Stimulated activated CD8-positive, alpha-beta memory T cell treated with anti-CD3 and anti-CD28 coated beads, Interleukin-12 subunit alpha, Interleukin-12 subunit beta, amount 100 ng/mL, for 24 hours (primary cell): ENCODE results near the gene ANKRD52.
"Not testable (repeated sequence)": the region's sequence is repeated elsewhere in the genome, so short reads cannot be mapped to it uniquely, and the experiment has no call there.

Experiments
- DNase-seq: peaks from one replicate; pipeline ENCODE4 v3.0.0-alpha.2; 2020; ENCODE audit errors: extremely low read depth

Gene ANKRD52

GRCh38 chr12:56258068-56258819 lies at the start of gene ANKRD52:
ANKRD52 (minus strand) TSS chr12:56258384; CDS start chr12:56258269, 115 bp downstream.
- peak; percentile 49 for DNase-seq

- no peak for DNase-seq
These were observed 49.2 kb upstream of the ANKRD52 start for GRCh38 chr12:56307221-56307965.

DNA sequence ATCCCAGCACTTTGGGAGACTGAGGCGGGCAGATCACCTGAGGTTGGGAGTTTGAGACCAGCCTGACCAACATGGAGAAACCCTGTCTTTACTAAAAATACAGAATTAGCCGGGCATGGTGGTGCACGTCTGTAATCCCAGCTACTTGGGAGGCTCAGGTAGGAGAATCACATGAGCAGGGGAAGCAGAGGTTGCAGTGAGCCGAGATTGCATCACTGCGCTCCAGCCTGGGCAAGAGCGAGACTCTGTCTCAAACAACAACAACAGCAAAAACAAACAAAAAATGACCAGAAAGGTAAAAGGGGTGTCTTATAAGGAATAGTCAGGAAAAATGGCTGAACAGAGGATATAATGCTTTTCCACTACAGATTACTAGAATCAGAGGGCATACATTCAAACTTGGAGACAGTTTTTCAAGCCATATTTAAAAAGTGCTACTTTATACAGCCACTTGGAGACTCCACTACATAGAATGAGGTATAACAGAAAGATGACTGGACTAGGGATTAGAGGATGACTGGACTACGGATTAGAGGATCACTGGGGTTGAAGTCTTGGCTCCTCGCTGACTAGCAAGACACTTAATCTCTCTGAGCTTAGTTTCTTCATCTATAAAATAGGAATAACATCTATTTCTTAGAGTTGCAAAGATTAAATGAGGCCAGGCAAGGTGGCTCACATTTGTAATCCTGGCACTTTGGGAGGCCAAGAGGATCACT lies 46.8 kb upstream of the ANKRD52 start:
- no peak for DNase-seq

DNA sequence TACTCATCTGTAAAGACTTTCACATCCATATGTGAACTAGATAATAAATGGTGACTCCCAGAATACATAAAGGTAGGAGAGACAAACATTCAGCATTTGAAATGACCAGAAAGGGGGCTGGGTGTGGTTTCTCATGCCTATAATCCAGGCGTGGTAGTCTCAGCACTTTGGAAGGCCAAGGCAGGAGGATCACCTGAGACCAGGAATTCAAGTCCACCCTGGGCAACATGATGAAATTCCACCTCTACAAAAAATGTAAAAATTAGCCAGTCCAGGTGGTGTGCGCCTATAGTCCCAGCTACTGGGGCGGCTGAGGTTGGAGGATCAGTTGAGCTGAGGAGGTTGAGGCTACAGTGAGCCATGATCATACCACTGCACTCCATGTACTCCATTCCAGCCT lies 46.1 kb upstream of the ANKRD52 start:
- no peak for DNase-seq

GRCh38 chr12:56300644-56301464 lies 42.7 kb upstream of the ANKRD52 start:
- DNase-seq = no peak

- DNase-seq = peak; percentile 96
These were observed 41.9 kb upstream of the ANKRD52 start, which contains the start of gene CS for GRCh38 chr12:56299853-56300643. CS (minus strand) TSS chr12:56300330; CDS start chr12:56300201, 129 bp downstream.

DNA sequence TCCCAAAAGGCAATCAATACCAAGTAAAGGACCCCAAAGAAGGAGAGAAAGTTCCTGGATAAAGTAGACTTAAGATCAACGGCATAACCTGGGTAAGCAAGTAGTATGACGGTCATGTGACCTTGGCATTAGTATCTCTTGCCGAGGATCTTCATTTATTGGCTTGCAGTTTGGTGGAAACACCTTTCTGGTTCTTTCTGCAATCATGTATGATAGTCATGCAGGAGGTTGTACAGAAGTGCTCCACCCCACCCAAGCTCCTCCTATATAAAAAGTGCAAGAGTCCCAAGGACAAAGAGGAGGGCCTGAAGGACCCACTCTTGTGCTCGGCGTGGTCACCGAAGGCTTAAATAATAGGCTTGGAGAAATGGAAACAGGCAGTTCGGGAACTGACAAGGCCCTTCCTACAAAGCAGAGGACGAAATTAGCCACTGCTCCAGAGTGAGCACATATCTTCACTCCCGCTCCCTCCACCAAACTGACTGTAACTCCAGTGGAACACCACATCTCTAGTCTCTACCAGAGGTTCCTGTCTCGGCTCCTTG lies 41.2 kb upstream of the ANKRD52 start:
- DNase-seq = no peak

DNA sequence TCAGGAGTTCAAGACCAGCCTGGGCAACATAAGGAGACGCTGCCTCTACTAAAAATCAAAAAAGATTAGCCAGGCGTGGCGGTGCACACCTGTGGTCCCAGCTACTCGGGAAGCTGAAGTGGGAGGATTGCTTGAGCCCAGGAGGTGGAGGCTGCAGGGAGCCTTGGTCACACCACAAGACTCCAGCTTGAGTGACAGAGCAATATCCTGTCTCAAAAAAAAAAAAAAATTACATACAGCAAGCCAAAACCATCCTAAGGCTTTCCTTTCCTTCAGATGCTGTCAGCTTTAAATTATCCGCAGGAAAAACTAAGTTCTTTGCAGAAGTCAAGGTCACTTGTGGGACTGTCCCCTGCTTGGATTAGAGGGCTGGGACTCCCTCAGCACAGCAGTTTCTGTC lies 40.6 kb upstream of the ANKRD52 start:
- no peak for DNase-seq

GRCh38 chr12:56297400-56297799 lies 39.2 kb upstream of the ANKRD52 start:
- DNase-seq = no peak

- DNase-seq = no peak
These were observed 38.1 kb upstream of the ANKRD52 start for GRCh38 chr12:56296295-56296694.

GRCh38 chr12:56293795-56294194 lies 35.6 kb upstream of the ANKRD52 start:
- DNase-seq = no peak

DNA sequence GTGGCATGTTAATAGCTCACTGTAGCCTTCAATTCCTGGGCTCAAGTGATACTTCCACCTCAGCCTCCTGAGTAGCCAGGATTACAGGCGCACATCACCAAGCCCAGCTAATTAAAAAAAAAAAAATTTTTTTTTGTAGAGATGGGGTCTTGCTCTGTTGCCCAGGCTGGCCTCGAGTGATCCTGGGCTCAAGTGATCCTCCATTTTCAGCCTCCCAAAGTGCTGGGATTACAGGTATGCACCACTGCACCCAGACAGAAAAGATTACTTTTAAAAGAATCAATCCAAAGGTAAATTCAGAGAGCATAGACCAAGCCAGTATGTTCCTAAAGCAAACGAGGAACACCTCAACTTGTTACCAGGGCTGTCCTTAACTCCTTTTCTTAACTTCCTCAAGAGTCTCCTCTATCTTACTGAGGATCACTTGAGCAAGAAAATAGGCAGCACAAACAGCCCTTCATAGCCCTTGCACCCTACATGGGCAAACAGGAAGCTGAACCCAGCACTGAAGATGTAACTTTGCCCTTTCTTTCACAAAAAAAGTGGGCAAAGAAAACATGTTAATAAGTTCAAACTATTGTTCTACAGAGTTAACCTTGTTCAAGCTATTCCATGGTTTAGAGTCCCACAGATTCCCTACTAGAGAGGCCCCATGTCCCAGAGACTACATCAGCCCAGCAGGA lies 30.7 kb upstream of the ANKRD52 start:
- DNase-seq = no peak

- DNase-seq = no peak
These were observed 28.1 kb upstream of the ANKRD52 start for GRCh38 chr12:56286044-56286830.

GRCh38 chr12:56284263-56284662 lies 26.1 kb upstream of the ANKRD52 start:
- DNase-seq = not testable (repeated sequence)

DNA sequence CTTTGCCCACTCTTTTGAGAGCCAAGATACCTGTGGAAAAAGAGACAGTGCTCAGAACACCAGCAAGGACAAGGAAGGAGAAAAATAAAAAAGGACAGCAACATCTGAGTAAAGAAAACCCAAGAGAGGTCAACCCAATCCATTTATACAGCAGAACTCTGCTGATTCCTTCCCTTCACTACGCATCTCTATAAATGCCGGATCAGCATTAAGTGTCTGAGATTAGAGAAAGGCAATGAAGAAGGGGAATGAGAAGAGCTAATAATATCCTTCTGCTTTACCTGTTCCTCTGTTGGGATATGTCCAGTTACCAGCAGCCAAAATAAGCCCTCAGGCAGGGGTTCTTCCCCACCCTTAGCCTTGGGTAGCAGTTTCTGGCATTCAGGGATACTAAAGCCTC lies 24.4 kb upstream of the ANKRD52 start:
- no peak for DNase-seq

- no peak for DNase-seq
These were observed 23.8 kb upstream of the ANKRD52 start for GRCh38 chr12:56282030-56282429.

DNA sequence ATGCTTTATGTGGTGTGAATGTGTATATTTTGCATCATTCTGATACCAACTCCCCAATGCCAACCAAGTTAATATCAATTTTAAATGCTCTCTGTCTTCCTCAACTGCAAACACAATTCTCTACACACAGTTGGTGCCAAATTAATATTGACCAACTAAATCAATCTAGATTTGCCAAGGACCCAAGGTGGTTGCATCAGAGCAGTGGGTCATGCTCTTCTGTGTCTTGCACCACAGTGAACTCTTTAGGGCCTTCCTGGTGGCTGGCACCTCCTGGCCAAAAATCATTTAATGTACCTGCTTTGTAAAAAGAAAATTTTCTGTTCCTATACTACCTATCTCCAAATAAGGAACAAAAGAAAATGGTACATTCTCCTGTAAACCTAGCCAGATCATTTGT lies 22.7 kb upstream of the ANKRD52 start:
- DNase-seq = no peak

- no peak for DNase-seq
These were observed 20.7 kb upstream of the ANKRD52 start for GRCh38 chr12:56278905-56279304.

DNA sequence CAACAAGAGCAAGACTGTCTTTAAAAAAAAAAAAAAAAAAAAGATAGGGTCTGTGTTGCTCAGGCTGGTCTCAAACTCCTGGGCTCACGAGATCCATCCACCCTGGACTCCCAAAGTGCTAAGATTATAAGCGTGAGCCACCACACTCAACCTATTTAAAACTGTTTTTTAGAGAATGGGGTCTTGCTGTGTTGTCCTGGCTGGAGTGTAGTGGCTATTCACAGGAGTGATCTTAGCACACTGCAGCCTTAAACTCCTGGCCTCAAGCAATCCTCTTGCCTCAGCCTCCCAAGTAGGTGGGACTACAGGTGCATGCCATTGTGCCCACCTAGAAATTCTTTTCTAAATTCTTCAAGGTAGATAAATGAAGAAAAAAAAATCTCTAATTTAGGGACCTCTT lies 16.1 kb upstream of the ANKRD52 start:
- no peak for DNase-seq
